Measurements from ENCODE around the gene WWP2. TPM values are rescaled to one million over a fixed set of nuclear protein-coding genes. Genes with fewer than 3 reads are reported as not detected.

WWP2 gene
- total RNA-seq, 2 donors from 2014 or later = 73.2 to 102 TPM

DNA sequence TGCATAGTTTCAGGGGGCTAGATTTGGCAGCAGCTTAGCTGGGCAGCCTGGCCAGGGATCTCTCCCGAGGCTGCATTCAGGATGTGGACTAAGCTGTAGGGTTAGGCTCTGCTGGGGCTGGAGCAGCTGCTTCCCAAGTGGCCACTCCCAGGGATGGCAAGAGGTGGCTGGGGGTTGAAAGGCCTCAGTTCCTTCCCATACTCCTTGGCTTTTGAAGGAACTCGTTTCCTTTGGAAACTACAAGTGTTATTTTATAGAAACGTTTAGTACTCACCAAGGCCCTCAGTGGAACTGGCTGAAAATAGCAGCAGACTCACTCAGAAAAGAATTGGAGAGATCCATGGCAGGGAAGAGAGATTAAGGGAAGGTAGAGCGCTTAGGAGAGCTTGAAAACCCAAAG lies 76.4 kb downstream of the WWP2 start:
- peak; percentile 44 for DNase-seq
- no peaks in the 10 kb centered on the region for H3K36me3 ChIP-seq
- no peak overlapping the region for H3K4me3 ChIP-seq
- peak overlapping the region in 1 of 2 donors; percentile 59 for H3K9ac ChIP-seq (ENCODE audit: low read depth in 2 of 2, low read length in 2 of 2)
- no peaks in the 10 kb centered on the region for H3K9me3 ChIP-seq
- intact Hi-C loops (cut with DNase I) = no loop called here
- peak overlapping the region; percentile 85 for H3K27ac ChIP-seq
- TF ChIP-seq, protein P1, sequence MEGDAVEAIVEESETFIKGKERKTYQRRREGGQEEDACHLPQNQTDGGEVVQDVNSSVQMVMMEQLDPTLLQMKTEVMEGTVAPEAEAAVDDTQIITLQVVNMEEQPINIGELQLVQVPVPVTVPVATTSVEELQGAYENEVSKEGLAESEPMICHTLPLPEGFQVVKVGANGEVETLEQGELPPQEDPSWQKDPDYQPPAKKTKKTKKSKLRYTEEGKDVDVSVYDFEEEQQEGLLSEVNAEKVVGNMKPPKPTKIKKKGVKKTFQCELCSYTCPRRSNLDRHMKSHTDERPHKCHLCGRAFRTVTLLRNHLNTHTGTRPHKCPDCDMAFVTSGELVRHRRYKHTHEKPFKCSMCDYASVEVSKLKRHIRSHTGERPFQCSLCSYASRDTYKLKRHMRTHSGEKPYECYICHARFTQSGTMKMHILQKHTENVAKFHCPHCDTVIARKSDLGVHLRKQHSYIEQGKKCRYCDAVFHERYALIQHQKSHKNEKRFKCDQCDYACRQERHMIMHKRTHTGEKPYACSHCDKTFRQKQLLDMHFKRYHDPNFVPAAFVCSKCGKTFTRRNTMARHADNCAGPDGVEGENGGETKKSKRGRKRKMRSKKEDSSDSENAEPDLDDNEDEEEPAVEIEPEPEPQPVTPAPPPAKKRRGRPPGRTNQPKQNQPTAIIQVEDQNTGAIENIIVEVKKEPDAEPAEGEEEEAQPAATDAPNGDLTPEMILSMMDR (IDR thresholded peaks at IDR 0.05) = no peak
- H3K27me3 ChIP-seq = no peaks in the 10 kb centered on the region
- H3K4me1 ChIP-seq = no peaks in the 10 kb centered on the region

DNA sequence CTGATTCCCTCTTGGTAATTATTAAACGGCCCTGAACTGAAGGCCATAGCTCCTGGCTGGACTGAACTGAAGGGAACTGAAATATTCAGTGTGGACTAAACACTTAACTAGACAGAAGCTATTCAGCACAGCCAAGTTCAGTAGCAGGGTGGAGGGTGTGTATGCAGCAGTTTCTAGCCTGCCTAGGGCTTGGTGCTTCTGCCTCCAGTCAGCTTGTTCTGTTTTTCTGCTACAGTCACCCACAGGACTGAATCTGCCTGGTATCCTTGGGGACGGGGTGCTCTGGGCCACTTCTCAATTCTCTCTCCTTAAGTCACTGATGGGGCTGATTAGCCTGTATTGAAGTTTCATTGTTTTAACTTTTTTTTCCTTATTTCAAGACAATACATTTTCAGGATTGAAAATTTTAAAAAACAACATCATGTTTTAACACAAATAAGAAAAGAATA lies 77.1 kb downstream of the WWP2 start:
- Histone ChIP-seq H3K4me1 (no peaks in the 10 kb centered on the region), H3K9me3 (no peaks in the 10 kb centered on the region), H3K9ac (ENCODE audit: low read depth in 2 of 2, low read length in 2 of 2) (peak overlapping the region in 1 of 2 donors; percentile 84), H3K27ac (peak overlapping the region; percentile 85), H3K27me3 (no peaks in the 10 kb centered on the region), H3K4me3 (no peak overlapping the region), H3K36me3 (no peaks in the 10 kb centered on the region)
- DNase-seq = peak; percentile 48
- TF ChIP-seq, protein P1 (IDR thresholded peaks at IDR 0.05) = no peak
- intact Hi-C loops (cut with DNase I) = no loop called here

DNA sequence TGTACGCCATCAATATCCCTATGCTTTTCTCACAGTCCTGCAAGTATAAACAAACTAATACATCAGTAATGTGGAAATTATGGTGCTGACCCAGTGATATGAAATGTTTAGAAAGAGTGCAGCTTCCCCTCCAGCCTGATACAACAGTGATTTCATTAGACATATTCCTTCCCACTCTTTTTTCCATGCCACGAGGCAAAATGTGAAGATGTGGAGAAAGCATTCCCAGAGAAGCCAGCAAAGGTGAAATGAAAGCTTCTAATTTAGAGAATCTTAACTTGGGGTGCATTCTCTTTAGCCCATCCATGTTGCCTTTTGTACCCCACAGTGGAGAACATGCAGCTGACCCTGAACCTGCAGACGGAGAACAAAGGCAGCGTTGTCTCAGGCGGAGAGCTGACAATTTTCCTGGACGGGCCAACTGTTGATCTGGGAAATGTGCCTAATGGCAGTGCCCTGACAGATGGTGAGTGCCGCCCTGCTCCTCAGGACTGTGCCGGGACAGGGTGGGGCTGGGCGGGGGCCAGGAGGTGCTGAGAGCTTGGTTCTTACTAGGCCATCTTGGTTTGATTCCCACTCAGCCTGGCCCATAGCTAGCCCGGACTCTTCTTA lies 77.8 kb downstream of the WWP2 start:
- intact Hi-C loops (cut with DNase I) = no loop called here
- H3K4me1 ChIP-seq = no peaks in the 10 kb centered on the region
- peak overlapping the region; percentile 85 for H3K27ac ChIP-seq

DNA sequence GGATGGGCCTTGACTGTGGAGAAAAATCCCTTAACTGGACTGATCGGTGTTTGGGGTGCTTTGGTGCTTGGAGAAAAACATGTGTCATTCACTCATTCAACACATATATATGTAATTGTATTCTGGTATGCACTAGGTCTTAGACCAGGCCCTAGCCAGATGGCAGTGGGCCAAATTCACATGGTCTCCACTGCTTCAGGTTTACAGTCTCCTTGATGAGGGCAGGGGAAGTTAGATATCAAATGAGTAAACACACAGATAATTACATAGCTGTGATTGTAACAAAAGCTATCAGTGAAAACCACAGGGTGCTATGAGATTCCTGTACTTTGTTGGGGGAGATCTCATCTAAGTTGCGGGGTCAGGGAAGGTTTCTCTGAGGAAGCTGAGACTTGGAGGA lies 78.8 kb downstream of the WWP2 start:
- intact Hi-C loops (cut with DNase I) = no loop called here
- H3K4me3 ChIP-seq = no peak overlapping the region
- H3K9ac ChIP-seq (ENCODE audit: low read depth in 2 of 2, low read length in 2 of 2) = peak overlapping the region in 1 of 2 donors; percentile 84
- DNase-seq = peak; percentile 82
- no peaks in the 10 kb centered on the region for H3K9me3 ChIP-seq
- no peaks in the 10 kb centered on the region for H3K27me3 ChIP-seq
- peak overlapping the region; percentile 85 for H3K27ac ChIP-seq
- no peaks in the 10 kb centered on the region for H3K36me3 ChIP-seq
- no peaks in the 10 kb centered on the region for H3K4me1 ChIP-seq
- TF ChIP-seq, protein P1 (IDR thresholded peaks at IDR 0.05) = no peak

More for the DNA sequence above, 77.8 kb downstream of the WWP2 start:
- no peaks in the 10 kb centered on the region for H3K9me3 ChIP-seq
- H3K36me3 ChIP-seq = no peaks in the 10 kb centered on the region
- no peak overlapping the region for H3K4me3 ChIP-seq
- DNase-seq = peak; percentile 89
- H3K27me3 ChIP-seq = no peaks in the 10 kb centered on the region
- TF ChIP-seq, protein P1 (IDR thresholded peaks at IDR 0.05) = no peak
- H3K9ac ChIP-seq (ENCODE audit: low read depth in 2 of 2, low read length in 2 of 2) = peak overlapping the region in 1 of 2 donors; percentile 84

DNA sequence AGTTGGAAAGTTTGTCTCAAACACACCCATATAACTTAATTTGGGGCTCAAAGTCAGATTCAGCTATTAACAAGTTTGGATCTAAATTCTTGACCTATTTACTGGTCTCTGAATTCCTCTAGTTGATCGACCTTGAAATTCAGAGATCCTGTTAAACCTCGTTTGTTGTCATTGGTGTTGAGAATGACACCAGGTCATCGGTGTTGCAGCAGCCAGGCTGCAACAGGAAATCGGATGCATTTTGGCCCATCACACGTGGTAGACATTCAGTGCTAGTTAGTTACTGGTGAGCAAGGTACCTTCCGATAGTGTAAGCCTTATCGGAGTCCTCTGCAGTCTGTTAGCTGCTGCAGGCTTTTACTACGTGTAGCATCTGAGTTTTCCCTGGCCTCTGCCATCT lies 82.3 kb downstream of the WWP2 start:
- H3K27me3 ChIP-seq = no peaks in the 10 kb centered on the region
- H3K9me3 ChIP-seq = no peaks in the 10 kb centered on the region
- no peak for DNase-seq
- TF ChIP-seq, protein P1 (IDR thresholded peaks at IDR 0.05) = no peak
- no peaks in the 10 kb centered on the region for H3K36me3 ChIP-seq
- no peak overlapping the region for H3K4me3 ChIP-seq
- H3K9ac ChIP-seq (ENCODE audit: low read depth in 2 of 2, low read length in 2 of 2) = no peak overlapping the region
- no peak overlapping the region for H3K27ac ChIP-seq
- intact Hi-C loops (cut with DNase I) = no loop called here
- H3K4me1 ChIP-seq = peaks cover 5% of the 10 kb centered on the region
